Measurements from ENCODE around the gene GSTP1. TPM values are rescaled to one million over a fixed set of nuclear protein-coding genes. Genes with fewer than 3 reads are reported as not detected.

Gene GSTP1
- polyA plus RNA-seq, 1 experiment, result 883 TPM

GRCh38 chr11:67564230-67564629 lies 19.4 kb upstream of the GSTP1 start:
- no peaks in the 10 kb centered on the region for H3K36me3 ChIP-seq (ENCODE audit: control insufficient read depth, insufficient read depth, low read length)
- H3K4me3 ChIP-seq (ENCODE audit: low read depth, low read length), result no peak overlapping the region
- no peak for TF ChIP-seq CTCF (IDR thresholded peaks at IDR 0.05; ENCODE audit: insufficient read depth, low read depth, low read length)
- DNase-seq (ENCODE audit: low read depth), result no peak
- H3K27me3 ChIP-seq (ENCODE audit: control insufficient read depth, insufficient read depth, low read length), result no peaks in the 10 kb centered on the region; the same call in 1 of the 2 replicates
- ChIA-PET CTCF (interaction anchor here (1.4 to 3.1 kb wide), 3 partner anchors 9 to 52 kb away, joined by 3 to 20 read pairs (median 4); no protein-coding TSS in a partner anchor), POLR2A (interaction anchor here (0.5 kb wide), 1 partner anchor 19 kb away, joined by 6 read pairs; the partner anchor contains the start of gene GSTP1)

GRCh38 chr11:67571443-67571842 lies 12.2 kb upstream of the GSTP1 start:
- no peak for TF ChIP-seq CTCF (IDR thresholded peaks at IDR 0.05; ENCODE audit: insufficient read depth, low read depth, low read length)
- ChIA-PET CTCF (interaction anchor here (1.1 to 4.5 kb wide), 5 partner anchors 8 to 111 kb away, joined by 3 to 50 read pairs (median 15); partner anchors contain the start of gene GSTP1), POLR2A (no interaction called here)
- H3K4me3 ChIP-seq (ENCODE audit: low read depth, low read length), result no peak overlapping the region
- H3K36me3 ChIP-seq (ENCODE audit: control insufficient read depth, insufficient read depth, low read length), result no peaks in the 10 kb centered on the region
- DNase-seq (ENCODE audit: low read depth), result no peak
- peaks cover 9% of the 10 kb centered on the region for H3K27me3 ChIP-seq (ENCODE audit: control insufficient read depth, insufficient read depth, low read length)

GRCh38 chr11:67572305-67572704 lies 11.3 kb upstream of the GSTP1 start:
- DNase-seq (ENCODE audit: low read depth), result no peak
- H3K27me3 ChIP-seq (ENCODE audit: control insufficient read depth, insufficient read depth, low read length), result peaks cover 10% of the 10 kb centered on the region

GRCh38 chr11:67572747-67573419 lies 10.7 kb upstream of the GSTP1 start:
- no peak for DNase-seq (ENCODE audit: low read depth)
- POLR2A ChIA-PET, result no interaction called here
- Histone ChIP-seq H3K36me3 (ENCODE audit: control insufficient read depth, insufficient read depth, low read length) (no peaks in the 10 kb centered on the region), H3K27me3 (ENCODE audit: control insufficient read depth, insufficient read depth, low read length) (peaks cover 12% of the 10 kb centered on the region), H3K4me3 (ENCODE audit: low read depth, low read length) (no peak overlapping the region)
- CTCF ChIA-PET, result interaction anchor here (0.8 to 4.5 kb wide), 12 partner anchors 10 to 112 kb away, joined by 3 to 50 read pairs (median 4); partner anchors contain the start of genes ACY3 and GSTP1
- peak; percentile 79 for TF ChIP-seq CTCF (IDR thresholded peaks at IDR 0.05; ENCODE audit: insufficient read depth, low read depth, low read length)

More at GRCh38 chr11:67572305-67572704, 11.3 kb upstream of the GSTP1 start:
- POLR2A ChIA-PET, result no interaction called here
- no peaks in the 10 kb centered on the region for H3K36me3 ChIP-seq (ENCODE audit: control insufficient read depth, insufficient read depth, low read length)
- CTCF ChIA-PET, result interaction anchor here (0.8 to 4.5 kb wide), 12 partner anchors 9 to 112 kb away, joined by 3 to 50 read pairs (median 4); partner anchors contain the start of genes ACY3 and GSTP1
- no peak overlapping the region for H3K4me3 ChIP-seq (ENCODE audit: low read depth, low read length)
- TF ChIP-seq CTCF (IDR thresholded peaks at IDR 0.05; ENCODE audit: insufficient read depth, low read depth, low read length), result no peak

GRCh38 chr11:67574938-67575337 lies 8.7 kb upstream of the GSTP1 start:
- CTCF ChIA-PET, result interaction anchor here (3.5 to 4.5 kb wide), 2 partner anchors 9 to 12 kb away, joined by 20 to 50 read pairs; partner anchors contain the start of gene GSTP1
- no peak for TF ChIP-seq CTCF (IDR thresholded peaks at IDR 0.05; ENCODE audit: insufficient read depth, low read depth, low read length)
- DNase-seq (ENCODE audit: low read depth), result no peak
- no peak overlapping the region for H3K4me3 ChIP-seq (ENCODE audit: low read depth, low read length)
- no peaks in the 10 kb centered on the region for H3K36me3 ChIP-seq (ENCODE audit: control insufficient read depth, insufficient read depth, low read length)
- peaks cover 21% of the 10 kb centered on the region for H3K27me3 ChIP-seq (ENCODE audit: control insufficient read depth, insufficient read depth, low read length)
- POLR2A ChIA-PET, result no interaction called here
